Measurements from ENCODE around the gene ASPRV1. TPM values are rescaled to one million over a fixed set of nuclear protein-coding genes. Genes with fewer than 3 reads are reported as not detected.

Gene ASPRV1
- total RNA-seq, 1 experiment from 2014 or later = 0.95 TPM

- H3K9me3 ChIP-seq = no peaks in the 10 kb centered on the region
- no peak overlapping the region for H3K4me3 ChIP-seq
- no peaks in the 10 kb centered on the region for H3K36me3 ChIP-seq
- H3K27me3 ChIP-seq = no peaks in the 10 kb centered on the region
- no peak for DNase-seq
These were observed 11.4 kb upstream of the ASPRV1 start for GRCh38 chr2:69972822-69973221.

GRCh38 chr2:69969991-69970390, 8.6 kb upstream of the ASPRV1 start:
- H3K36me3 ChIP-seq = no peaks in the 10 kb centered on the region
- H3K9me3 ChIP-seq = no peaks in the 10 kb centered on the region
- no peak for DNase-seq
- H3K4me3 ChIP-seq = no peak overlapping the region
- no peaks in the 10 kb centered on the region for H3K27me3 ChIP-seq

GRCh38 chr2:69969126-69969983, 7.9 kb upstream of the ASPRV1 start:
- H3K4me3 ChIP-seq = no peak overlapping the region
- no peaks in the 10 kb centered on the region for H3K36me3 ChIP-seq
- H3K27me3 ChIP-seq = no peaks in the 10 kb centered on the region
- no peaks in the 10 kb centered on the region for H3K9me3 ChIP-seq
- DNase-seq = no peak

- Histone ChIP-seq H3K36me3 (no peaks in the 10 kb centered on the region), H3K4me3 (no peak overlapping the region), H3K27me3 (no peaks in the 10 kb centered on the region), H3K9me3 (no peaks in the 10 kb centered on the region)
- no peak for DNase-seq
These were observed 7.2 kb upstream of the ASPRV1 start for GRCh38 chr2:69968609-69969008.

- H3K36me3 ChIP-seq = no peaks in the 10 kb centered on the region
- no peak overlapping the region for H3K4me3 ChIP-seq
- DNase-seq = no peak
- H3K9me3 ChIP-seq = no peaks in the 10 kb centered on the region
- no peaks in the 10 kb centered on the region for H3K27me3 ChIP-seq
These were observed 5.1 kb upstream of the ASPRV1 start for GRCh38 chr2:69966496-69966895.

- no peaks in the 10 kb centered on the region for H3K36me3 ChIP-seq
- H3K4me3 ChIP-seq = no peak overlapping the region
- no peaks in the 10 kb centered on the region for H3K27me3 ChIP-seq
- no peak for DNase-seq
- no peaks in the 10 kb centered on the region for H3K9me3 ChIP-seq
These were observed 4.5 kb upstream of the ASPRV1 start for GRCh38 chr2:69965756-69966445.

GRCh38 chr2:69964353-69964841, 3.0 kb upstream of the ASPRV1 start:
- H3K4me3 ChIP-seq = no peak overlapping the region

GRCh38 chr2:69962986-69963730, 1.7 kb upstream of the ASPRV1 start:
- no peaks in the 10 kb centered on the region for H3K27me3 ChIP-seq
- no peak for DNase-seq
- H3K4me3 ChIP-seq = no peak overlapping the region
- no peaks in the 10 kb centered on the region for H3K9me3 ChIP-seq
- H3K36me3 ChIP-seq = no peaks in the 10 kb centered on the region

More at GRCh38 chr2:69964353-69964841, 3.0 kb upstream of the ASPRV1 start:
- Histone ChIP-seq H3K9me3 (no peaks in the 10 kb centered on the region), H3K36me3 (no peaks in the 10 kb centered on the region), H3K27me3 (no peaks in the 10 kb centered on the region)
- DNase-seq = no peak

- no peaks in the 10 kb centered on the region for H3K27me3 ChIP-seq
- no peaks in the 10 kb centered on the region for H3K36me3 ChIP-seq
- DNase-seq = no peak
- H3K9me3 ChIP-seq = no peaks in the 10 kb centered on the region
- H3K4me3 ChIP-seq = no peak overlapping the region
These were observed 610 bp downstream of the ASPRV1 start for GRCh38 chr2:69960821-69961220.

GRCh38 chr2:69959425-69959824, 2.0 kb downstream of the ASPRV1 start:
- H3K9me3 ChIP-seq = no peaks in the 10 kb centered on the region
- H3K36me3 ChIP-seq = no peaks in the 10 kb centered on the region
- no peak for DNase-seq
- no peak overlapping the region for H3K4me3 ChIP-seq
- no peaks in the 10 kb centered on the region for H3K27me3 ChIP-seq

- Histone ChIP-seq H3K27me3 (no peaks in the 10 kb centered on the region), H3K4me3 (no peak overlapping the region), H3K9me3 (no peaks in the 10 kb centered on the region), H3K36me3 (no peaks in the 10 kb centered on the region)
- DNase-seq = no peak
These were observed 3.0 kb downstream of the ASPRV1 start for GRCh38 chr2:69958480-69958879.

GRCh38 chr2:69957965-69958364, 3.5 kb downstream of the ASPRV1 start:
- no peak for DNase-seq

GRCh38 chr2:69956475-69956979, 4.9 kb downstream of the ASPRV1 start:
- Histone ChIP-seq H3K27me3 (no peaks in the 10 kb centered on the region), H3K4me3 (no peak overlapping the region), H3K36me3 (no peaks in the 10 kb centered on the region), H3K9me3 (no peaks in the 10 kb centered on the region)
- no peak for DNase-seq

More at GRCh38 chr2:69957965-69958364, 3.5 kb downstream of the ASPRV1 start:
- Histone ChIP-seq H3K9me3 (no peaks in the 10 kb centered on the region), H3K36me3 (no peaks in the 10 kb centered on the region), H3K4me3 (no peak overlapping the region), H3K27me3 (no peaks in the 10 kb centered on the region)

GRCh38 chr2:69955029-69955428, 6.4 kb downstream of the ASPRV1 start:
- Histone ChIP-seq H3K9me3 (no peaks in the 10 kb centered on the region), H3K4me3 (no peak overlapping the region), H3K36me3 (no peaks in the 10 kb centered on the region), H3K27me3 (no peaks in the 10 kb centered on the region)
- peak; percentile 28 for DNase-seq

- Histone ChIP-seq H3K9me3 (no peaks in the 10 kb centered on the region), H3K27me3 (no peaks in the 10 kb centered on the region), H3K36me3 (no peaks in the 10 kb centered on the region), H3K4me3 (no peak overlapping the region)
- DNase-seq = no peak
These were observed 7.3 kb downstream of the ASPRV1 start for GRCh38 chr2:69954084-69954483.

GRCh38 chr2:69952336-69953115, 8.9 kb downstream of the ASPRV1 start:
- DNase-seq = no peak
- Histone ChIP-seq H3K36me3 (no peaks in the 10 kb centered on the region), H3K27me3 (no peaks in the 10 kb centered on the region), H3K4me3 (no peak overlapping the region), H3K9me3 (no peaks in the 10 kb centered on the region)

Data from MG63 (cell line).